ENCODE data around the gene SAMD4B. TPM values are rescaled to one million over a fixed set of nuclear protein-coding genes. Genes with fewer than 3 reads are reported as not detected.

Gene SAMD4B
- total and polyA plus RNA-seq, 2 experiments from 2014 or later: 104 to 172 TPM

- TF ChIP-seq, protein P1, sequence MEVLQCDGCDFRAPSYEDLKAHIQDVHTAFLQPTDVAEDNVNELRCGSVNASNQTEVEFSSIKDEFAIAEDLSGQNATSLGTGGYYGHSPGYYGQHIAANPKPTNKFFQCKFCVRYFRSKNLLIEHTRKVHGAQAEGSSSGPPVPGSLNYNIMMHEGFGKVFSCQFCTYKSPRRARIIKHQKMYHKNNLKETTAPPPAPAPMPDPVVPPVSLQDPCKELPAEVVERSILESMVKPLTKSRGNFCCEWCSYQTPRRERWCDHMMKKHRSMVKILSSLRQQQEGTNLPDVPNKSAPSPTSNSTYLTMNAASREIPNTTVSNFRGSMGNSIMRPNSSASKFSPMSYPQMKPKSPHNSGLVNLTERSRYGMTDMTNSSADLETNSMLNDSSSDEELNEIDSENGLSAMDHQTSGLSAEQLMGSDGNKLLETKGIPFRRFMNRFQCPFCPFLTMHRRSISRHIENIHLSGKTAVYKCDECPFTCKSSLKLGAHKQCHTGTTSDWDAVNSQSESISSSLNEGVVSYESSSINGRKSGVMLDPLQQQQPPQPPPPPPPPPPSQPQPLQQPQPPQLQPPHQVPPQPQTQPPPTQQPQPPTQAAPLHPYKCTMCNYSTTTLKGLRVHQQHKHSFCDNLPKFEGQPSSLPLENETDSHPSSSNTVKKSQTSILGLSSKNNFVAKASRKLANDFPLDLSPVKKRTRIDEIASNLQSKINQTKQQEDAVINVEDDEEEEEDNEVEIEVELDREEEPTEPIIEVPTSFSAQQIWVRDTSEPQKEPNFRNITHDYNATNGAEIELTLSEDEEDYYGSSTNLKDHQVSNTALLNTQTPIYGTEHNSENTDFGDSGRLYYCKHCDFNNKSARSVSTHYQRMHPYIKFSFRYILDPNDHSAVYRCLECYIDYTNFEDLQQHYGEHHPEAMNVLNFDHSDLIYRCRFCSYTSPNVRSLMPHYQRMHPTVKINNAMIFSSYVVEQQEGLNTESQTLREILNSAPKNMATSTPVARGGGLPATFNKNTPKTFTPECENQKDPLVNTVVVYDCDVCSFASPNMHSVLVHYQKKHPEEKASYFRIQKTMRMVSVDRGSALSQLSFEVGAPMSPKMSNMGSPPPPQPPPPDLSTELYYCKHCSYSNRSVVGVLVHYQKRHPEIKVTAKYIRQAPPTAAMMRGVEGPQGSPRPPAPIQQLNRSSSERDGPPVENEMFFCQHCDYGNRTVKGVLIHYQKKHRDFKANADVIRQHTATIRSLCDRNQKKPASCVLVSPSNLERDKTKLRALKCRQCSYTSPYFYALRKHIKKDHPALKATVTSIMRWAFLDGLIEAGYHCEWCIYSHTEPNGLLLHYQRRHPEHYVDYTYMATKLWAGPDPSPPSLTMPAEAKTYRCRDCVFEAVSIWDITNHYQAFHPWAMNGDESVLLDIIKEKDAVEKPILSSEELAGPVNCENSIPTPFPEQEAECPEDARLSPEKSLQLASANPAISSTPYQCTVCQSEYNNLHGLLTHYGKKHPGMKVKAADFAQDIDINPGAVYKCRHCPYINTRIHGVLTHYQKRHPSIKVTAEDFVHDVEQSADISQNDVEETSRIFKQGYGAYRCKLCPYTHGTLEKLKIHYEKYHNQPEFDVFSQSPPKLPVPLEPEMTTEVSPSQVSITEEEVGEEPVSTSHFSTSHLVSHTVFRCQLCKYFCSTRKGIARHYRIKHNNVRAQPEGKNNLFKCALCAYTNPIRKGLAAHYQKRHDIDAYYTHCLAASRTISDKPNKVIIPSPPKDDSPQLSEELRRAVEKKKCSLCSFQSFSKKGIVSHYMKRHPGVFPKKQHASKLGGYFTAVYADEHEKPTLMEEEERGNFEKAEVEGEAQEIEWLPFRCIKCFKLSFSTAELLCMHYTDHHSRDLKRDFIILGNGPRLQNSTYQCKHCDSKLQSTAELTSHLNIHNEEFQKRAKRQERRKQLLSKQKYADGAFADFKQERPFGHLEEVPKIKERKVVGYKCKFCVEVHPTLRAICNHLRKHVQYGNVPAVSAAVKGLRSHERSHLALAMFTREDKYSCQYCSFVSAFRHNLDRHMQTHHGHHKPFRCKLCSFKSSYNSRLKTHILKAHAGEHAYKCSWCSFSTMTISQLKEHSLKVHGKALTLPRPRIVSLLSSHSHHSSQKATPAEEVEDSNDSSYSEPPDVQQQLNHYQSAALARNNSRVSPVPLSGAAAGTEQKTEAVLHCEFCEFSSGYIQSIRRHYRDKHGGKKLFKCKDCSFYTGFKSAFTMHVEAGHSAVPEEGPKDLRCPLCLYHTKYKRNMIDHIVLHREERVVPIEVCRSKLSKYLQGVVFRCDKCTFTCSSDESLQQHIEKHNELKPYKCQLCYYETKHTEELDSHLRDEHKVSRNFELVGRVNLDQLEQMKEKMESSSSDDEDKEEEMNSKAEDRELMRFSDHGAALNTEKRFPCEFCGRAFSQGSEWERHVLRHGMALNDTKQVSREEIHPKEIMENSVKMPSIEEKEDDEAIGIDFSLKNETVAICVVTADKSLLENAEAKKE (CRISPR knock-in tag; IDR thresholded peaks at IDR 0.05): no peak
- TF ChIP-seq CREB1 (CRISPR knock-in tag; IDR thresholded peaks at IDR 0.05; ENCODE audit: low read depth): no peak
Measured at GRCh38 chr19:39363901-39364457, 21.8 kb downstream of the SAMD4B start (continued).

- Mint-ChIP-seq H3K4me1 (no peaks in the 10 kb centered on the region), H3K9me3 (no peaks in the 10 kb centered on the region; the same call in 2 of the 3 replicates), H3K27me3 (ENCODE audit: insufficient read depth, low read depth, poor library complexity) (peaks cover 7% of the 10 kb centered on the region), H3K4me3 (no peak overlapping the region), H3K27ac (no peak overlapping the region), H3K36me3 (ENCODE audit: low read depth) (peaks cover 49% of the 10 kb centered on the region)
- peaks cover 5% of the 10 kb centered on the region; the same call in 1 of the 2 replicates for H4K20me1 ChIP-seq (replicated peaks; ENCODE audit: insufficient read depth)
- no peak overlapping the region for H2AFZ ChIP-seq
- no peak overlapping the region for H3K4me3 ChIP-seq
- DNase-seq (ENCODE audit: low spot score): no peak
- no peaks in the 10 kb centered on the region for H3K79me2 ChIP-seq (replicated peaks; ENCODE audit: insufficient read depth)
- no peak overlapping the region for H3K27ac ChIP-seq (ENCODE audit: low read depth)
- no peaks in the 10 kb centered on the region for H3K4me1 ChIP-seq (ENCODE audit: insufficient read depth)
- no peaks in the 10 kb centered on the region for H3K9me2 ChIP-seq (ENCODE audit: insufficient read depth)
- no peak overlapping the region for H3K4me2 ChIP-seq
- no peaks in the 10 kb centered on the region for H3K36me3 ChIP-seq (ENCODE audit: insufficient read depth)
- no peaks in the 10 kb centered on the region for H3K27me3 ChIP-seq (ENCODE audit: insufficient read depth)
- ATAC-seq: no peak
- H3F3A ChIP-seq (replicated peaks; ENCODE audit: low read depth): 0 out of 2 replicates have a peak, but pooled peaks cover 2% of the 10 kb centered on the region
- TF ChIP-seq NANOG (IDR thresholded peaks at IDR 0.05; ENCODE audit: borderline replicate concordance): no peak
- no peak for TF ChIP-seq EZH2 (IDR thresholded peaks at IDR 0.05; ENCODE audit: low read depth, unreplicated experiment)
- TF ChIP-seq ZNF114 (CRISPR knock-in tag; IDR thresholded peaks at IDR 0.05): no peak
- no peak for TF ChIP-seq REST (IDR thresholded peaks at IDR 0.05; ENCODE audit: unreplicated experiment)
- no peak for TF ChIP-seq CREB1 (CRISPR knock-in tag; IDR thresholded peaks at IDR 0.05; ENCODE audit: low read depth)
- TF ChIP-seq POLR2AphosphoS5 (IDR thresholded peaks at IDR 0.05; ENCODE audit: low read depth): no peak
- TF ChIP-seq EZH2phosphoT487 (IDR thresholded peaks at IDR 0.05; ENCODE audit: unreplicated experiment): no peak
Measured at GRCh38 chr19:39365531-39365930, 23.3 kb downstream of the SAMD4B start.

Data from GM23338 (cell line).